HG03175 (cell line): ENCODE results near the gene PPP1R9A.

Experiments
- ATAC-seq: cut with Tn5 transposase; IDR thresholded peaks from one replicate; pipeline ENCODE4 v1.9.1; 2021; ENCODE audit warnings: mild to moderate bottlenecking, moderate library complexity; ENCODE audit not compliant: unreplicated experiment

PPP1R9A gene

GRCh38 chr7:94908323-94909178 is 1.2 kb downstream of the PPP1R9A start:
- ATAC-seq = no peak

GRCh38 chr7:94909179-94909466 is 1.7 kb downstream of the PPP1R9A start:
- ATAC-seq = no peak

- no peak for ATAC-seq
Observed at GRCh38 chr7:94912085-94912484, 4.7 kb downstream of the PPP1R9A start.

DNA sequence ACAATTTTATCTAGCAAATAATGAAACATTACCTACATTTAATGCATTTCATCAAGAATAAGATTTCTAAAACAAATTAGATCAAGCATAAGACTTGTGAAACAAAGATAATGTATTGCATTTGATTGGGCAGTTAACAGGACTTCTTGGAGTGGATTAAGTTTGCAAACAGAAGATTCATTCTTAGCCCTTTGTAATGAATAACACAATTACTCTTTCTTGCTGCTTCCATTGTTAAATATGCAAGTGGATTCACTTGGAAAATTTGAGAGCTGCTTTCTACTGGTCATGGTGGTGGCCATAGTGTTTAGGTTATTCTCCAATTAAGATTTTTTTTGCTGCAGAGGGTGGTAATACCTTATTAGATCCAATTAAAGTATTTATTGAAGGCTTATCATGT is 6.0 kb downstream of the PPP1R9A start:
- ATAC-seq = no peak

- ATAC-seq = no peak
Observed at GRCh38 chr7:94921911-94922310, 14.5 kb downstream of the PPP1R9A start.

GRCh38 chr7:94922457-94922856 is 15.1 kb downstream of the PPP1R9A start:
- ATAC-seq = no peak

DNA sequence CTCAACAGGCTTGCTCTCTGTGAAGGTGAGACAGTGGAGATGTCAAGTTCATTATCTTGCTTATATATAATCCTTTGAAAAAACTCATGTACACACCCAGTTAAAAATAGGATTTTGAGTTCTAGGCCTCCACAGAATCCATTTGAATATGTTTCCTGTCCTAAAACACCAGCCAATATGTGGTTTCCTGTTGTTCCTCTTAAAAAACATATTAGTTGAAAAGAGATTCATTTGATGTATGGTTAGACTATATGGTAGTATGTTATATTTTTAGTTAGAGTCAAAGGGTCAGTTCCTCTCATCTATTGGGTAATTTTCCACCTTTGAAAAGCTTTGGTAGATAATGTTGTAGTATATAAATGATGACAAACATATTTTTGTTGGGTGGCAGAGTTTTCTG is 16.0 kb downstream of the PPP1R9A start:
- no peak for ATAC-seq

DNA sequence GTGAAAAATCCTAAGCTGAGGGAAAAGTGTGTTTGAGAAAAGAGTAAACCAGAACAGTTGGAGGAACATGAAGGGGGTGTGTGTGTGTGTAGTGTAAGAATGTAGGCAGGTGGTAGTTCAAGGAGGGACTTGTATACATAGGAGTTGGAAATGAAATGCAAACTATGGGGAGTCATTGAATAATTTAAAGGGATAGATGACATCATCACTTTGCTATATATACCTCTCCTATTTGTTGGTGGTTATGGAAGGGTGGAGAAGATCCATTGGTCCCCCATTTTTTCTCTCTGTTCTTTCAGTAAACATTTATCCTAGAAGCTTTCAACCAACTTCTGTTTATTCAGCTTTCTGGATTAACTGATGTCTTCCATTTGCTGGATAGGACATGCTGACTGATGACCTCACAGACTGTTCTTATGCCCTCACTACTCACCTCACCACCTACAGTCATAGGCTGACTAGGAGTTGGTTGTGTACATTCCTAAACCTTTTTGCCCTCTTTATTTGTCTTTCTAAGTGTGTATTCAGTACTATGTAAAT is 20.8 kb downstream of the PPP1R9A start:
- no peak for ATAC-seq

GRCh38 chr7:94933256-94933990 is 26.0 kb downstream of the PPP1R9A start:
- no peak for ATAC-seq

GRCh38 chr7:94939395-94939794 is 32.0 kb downstream of the PPP1R9A start:
- ATAC-seq = no peak

DNA sequence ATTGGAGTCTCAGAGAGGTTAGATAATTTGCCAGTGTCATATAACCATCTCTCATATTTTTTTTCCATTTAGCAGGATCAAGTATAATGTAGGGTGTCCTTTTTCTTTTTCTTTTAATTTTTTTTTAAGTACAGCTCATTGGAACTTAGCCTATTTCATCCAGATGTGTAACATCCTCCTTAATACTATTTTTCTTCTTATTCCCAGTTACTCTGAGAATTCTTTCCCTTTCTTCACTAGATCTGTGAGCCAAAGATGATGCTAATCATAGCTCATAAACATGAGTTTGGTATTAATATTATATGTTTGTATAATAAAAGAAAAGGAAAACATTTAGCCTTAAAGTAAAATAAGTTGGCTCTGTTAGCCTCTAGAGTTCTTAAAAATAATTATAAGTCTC is 32.8 kb downstream of the PPP1R9A start:
- no peak for ATAC-seq

DNA sequence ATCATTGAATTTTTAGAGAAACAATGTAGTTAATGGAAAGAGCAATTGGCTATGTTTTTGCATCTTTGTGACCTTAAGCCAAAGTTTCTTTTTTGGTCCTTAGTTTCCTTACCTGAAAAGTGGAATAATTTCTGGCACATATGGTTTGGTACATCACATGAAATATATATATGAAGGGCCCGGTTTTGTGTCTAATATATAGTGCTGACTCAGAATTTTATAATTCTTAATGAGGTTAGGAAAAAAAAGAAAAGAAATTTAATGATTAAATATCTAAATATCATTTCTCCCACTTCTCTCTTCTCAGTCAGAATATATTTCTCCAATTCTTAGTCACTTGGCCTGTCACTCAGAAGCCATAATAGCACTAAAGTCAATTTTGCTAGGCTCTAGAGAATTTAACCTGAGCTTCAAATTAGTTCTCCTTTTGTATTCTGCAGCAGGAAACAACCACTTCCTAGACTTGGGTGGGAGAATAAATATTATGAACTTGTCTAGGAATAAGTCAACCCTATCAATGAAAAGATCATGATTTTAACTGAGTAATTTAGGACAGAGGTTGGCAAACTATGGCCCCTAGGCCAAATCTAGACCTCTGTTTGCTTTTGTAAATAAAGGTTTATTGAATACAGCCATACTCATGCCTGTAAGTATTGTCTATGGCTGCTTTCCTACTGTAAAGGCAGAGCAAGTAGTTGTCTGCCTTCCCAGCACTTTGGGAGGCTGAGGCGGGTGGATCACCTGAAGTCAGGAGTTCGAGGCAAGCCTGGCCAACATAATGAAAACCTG is 34.6 kb downstream of the PPP1R9A start:
- ATAC-seq = no peak

DNA sequence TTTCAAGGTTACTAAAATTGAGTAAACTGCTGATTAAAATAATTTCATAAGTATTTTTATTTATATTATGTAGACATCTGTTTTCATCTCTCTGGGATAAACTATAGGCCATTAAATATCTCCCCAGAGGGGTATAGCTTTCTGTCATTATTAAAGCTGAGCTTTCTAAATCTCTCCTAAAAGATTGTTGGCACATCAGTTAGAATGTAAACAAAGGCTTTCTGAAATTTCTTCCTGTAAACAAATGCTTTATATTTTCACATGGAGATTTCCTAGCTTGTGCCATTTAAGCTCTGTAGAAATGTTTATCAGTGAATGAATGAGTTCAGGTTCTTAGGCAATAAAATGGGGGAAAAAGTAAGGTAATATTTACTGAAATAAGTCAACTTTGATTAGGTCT is 35.7 kb downstream of the PPP1R9A start:
- ATAC-seq = no peak

- ATAC-seq = no peak
Observed at GRCh38 chr7:94949532-94949931, 42.1 kb downstream of the PPP1R9A start.

- ATAC-seq = no peak
Observed at GRCh38 chr7:94955807-94956206, 48.4 kb downstream of the PPP1R9A start.

DNA sequence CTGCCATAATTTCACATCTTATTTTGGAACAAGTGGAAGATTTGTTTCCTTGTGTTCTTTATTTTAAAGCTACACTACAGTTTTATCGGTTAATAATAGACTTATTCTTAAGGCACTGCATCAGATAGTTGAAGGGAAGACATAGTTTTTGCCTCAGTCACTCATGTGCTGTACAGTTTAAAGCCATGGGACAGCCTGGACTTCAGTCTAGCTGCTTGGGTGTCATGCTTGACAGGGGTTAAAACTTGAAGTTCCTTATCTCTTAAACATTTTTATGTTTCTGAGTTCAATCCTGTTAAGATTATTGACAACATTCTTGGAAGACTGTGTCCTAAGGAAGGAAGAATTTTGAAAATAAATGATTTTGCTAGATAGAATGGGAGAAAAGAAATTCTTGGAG is 49.7 kb downstream of the PPP1R9A start:
- no peak for ATAC-seq

DNA sequence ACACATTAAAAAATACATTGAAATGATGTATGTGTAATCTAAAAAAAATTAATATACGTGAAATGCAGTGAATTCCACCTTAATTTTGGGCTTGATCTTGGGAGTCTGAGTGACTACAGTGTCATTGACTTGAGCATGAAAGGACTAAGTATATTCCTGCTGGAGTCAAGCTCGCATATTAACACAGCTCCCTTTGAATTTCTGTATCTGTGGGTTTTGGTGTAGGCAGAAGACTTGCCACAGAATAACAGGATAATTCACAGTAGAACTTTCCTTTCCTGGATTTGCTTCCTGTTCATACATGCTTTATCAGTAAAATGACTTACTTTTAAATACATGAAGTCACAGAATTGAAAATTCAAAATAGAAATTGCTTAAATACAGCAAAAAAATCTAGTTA is 55.3 kb downstream of the PPP1R9A start:
- ATAC-seq = no peak

- ATAC-seq = no peak
Observed at GRCh38 chr7:94969434-94970084, 62.2 kb downstream of the PPP1R9A start.

DNA sequence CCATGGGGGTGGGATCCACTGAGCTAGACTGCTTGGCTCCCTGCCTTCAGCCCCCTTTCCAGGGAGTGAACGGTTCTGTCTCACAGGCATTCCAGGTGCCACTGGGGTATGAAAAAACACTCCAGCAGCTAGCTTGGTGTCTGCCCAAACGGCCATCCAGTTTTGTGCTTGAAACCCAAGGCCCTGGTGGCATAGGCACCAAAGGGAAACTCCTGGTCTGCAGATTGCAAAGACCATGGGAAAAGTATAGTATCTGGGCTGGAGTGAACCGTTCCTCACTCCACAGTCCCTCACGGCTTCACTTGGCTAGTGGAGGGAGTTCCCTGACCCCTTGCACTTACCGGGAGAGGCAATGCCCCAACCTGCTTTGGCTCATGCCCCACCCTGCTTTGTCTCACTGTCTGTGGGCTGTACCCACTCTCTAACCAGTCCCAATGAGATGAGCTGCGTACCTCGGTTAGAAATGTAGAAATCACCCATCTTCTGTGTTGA is 62.7 kb downstream of the PPP1R9A start:
- ATAC-seq = no peak

DNA sequence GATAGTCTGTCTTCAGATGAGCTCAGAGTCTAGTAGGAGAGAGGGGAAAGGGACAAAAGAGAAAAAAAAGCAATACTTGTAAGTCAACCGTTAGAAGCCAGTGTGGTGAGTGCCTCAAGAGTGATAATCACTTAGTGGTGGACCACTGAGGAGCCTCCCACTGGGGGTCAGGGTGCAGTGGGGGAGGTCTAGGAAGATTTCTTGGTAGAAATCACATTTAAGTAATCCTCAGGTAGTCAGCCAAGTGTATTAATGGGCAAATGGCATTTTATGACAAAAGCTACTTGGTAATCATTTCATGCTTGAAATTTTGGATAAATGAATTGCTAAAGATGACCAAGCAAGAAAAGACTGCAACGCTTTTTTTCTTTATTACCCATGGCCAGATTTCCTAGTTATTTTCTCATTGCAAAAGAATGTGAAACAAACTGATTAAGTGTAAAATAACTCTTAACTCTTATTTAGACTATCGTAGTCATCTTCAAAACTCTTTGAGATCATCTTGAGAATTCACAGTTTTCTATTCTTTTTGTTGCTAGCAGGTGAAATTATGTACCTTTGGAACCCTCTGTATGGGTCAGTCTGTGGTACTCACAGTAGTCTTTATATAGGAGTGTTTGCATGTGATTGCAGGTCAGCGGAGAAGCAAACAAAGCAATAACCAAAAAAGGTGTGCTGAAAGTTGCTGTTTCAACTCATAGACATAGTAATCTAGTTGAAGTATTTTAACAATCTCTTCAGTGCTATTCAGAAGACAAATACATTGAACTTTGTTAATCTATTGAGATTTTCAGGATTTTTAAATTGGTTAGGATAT is 63.9 kb downstream of the PPP1R9A start:
- ATAC-seq = no peak
